Stromal cell of bone marrow (primary cell): Measurements from ENCODE around the gene CCDC81.

Source experiments
- DNase-seq: peaks from one replicate; pipeline ENCODE4 v3.0.0-alpha.2; 2012; ENCODE audit warnings: low read depth

Gene CCDC81

GRCh38 chr11:86464509-86465221 is 90.0 kb downstream of the CCDC81 start:
- no peak for DNase-seq

GRCh38 chr11:86468169-86468568 is 93.5 kb downstream of the CCDC81 start:
- DNase-seq: no peak

- DNase-seq: no peak
These were observed 95.1 kb downstream of the CCDC81 start for GRCh38 chr11:86469491-86470388.
